ENCODE results near the gene ZBTB22.
A peak's percentile ranks its signal among the peaks of the same experiment; 100 is the strongest.
"Not testable (repeated sequence)": the region's sequence is repeated elsewhere in the genome, so short reads cannot be mapped to it uniquely, and the experiment has no call there.

ZBTB22 gene

GRCh38 chr6:33278810-33279209, 38.7 kb downstream of the ZBTB22 start:
- no peak for DNase-seq

DNA sequence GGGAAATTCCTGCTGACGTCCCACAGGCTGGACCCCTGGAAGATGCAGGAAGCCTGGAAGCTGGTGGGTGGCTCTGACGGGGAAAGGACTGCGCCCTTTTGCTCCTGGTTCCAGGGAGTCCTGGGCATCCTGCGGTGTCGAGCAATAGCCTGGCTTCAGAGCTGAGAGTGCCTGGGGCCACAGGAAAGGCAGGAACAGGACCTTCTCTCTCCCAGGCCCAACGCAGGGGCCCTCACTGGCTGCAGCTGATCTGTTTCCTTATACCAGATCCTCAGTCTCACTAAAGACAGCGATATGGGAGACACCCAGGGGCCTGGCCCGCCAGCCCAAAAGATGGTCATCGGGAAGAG, 39.2 kb downstream of the ZBTB22 start:
- no peak for DNase-seq

- DNase-seq, result peak in 1 of 2 donors; percentile 27
These were observed 39.7 kb downstream of the ZBTB22 start for GRCh38 chr6:33277663-33278391.

GRCh38 chr6:33276864-33277662, 40.5 kb downstream of the ZBTB22 start, which contains the start of gene B3GALT4:
Gene B3GALT4 (plus strand): TSS chr6:33277123. CDS start chr6:33277420, 297 bp downstream.
- DNase-seq, result peak; percentile 75 to 80

- DNase-seq, result no peak
These were observed 41.0 kb downstream of the ZBTB22 start for GRCh38 chr6:33276581-33276863.

- not testable (repeated sequence) for DNase-seq
These were observed 41.6 kb downstream of the ZBTB22 start for GRCh38 chr6:33275795-33276580.

- DNase-seq, result no peak
These were observed 43.3 kb downstream of the ZBTB22 start for GRCh38 chr6:33273924-33274902.

DNA sequence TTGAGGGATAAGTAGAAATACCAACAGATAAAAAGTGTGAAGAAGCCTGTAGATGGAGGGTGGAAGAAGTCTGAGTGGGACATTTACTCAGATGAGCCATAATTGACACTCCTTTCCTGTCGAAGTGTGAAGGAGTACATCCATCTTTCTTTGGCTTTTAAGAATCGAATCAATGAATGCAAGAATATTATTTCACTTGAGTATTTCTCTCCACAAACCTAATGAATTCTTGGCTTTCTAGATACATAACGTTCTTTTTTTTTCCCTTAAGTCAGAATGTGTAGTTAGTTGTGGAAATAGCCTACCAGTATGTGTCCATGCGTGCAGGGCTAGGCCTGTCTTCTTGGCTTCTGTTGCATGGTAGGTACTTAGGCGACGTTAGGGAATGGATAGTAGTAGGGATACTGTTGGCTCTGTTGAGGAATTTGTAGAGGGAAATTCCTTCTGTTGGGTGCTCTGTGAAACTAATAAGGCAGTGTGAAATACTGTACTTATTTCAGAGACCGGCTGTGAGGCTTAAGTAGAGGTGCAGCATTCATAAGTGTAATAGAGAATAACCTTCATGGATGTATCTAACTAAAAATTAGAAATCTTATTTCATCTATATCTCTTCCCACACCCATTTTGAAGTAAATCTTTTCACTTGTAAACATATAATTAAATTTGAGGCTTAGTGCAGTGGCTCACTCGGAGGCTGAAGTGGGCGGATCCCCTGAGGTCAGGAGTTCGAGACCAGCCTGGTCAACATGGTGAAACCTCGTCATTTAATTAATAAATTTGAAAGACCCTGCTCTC, 44.2 kb downstream of the ZBTB22 start:
- DNase-seq, result no peak

DNA sequence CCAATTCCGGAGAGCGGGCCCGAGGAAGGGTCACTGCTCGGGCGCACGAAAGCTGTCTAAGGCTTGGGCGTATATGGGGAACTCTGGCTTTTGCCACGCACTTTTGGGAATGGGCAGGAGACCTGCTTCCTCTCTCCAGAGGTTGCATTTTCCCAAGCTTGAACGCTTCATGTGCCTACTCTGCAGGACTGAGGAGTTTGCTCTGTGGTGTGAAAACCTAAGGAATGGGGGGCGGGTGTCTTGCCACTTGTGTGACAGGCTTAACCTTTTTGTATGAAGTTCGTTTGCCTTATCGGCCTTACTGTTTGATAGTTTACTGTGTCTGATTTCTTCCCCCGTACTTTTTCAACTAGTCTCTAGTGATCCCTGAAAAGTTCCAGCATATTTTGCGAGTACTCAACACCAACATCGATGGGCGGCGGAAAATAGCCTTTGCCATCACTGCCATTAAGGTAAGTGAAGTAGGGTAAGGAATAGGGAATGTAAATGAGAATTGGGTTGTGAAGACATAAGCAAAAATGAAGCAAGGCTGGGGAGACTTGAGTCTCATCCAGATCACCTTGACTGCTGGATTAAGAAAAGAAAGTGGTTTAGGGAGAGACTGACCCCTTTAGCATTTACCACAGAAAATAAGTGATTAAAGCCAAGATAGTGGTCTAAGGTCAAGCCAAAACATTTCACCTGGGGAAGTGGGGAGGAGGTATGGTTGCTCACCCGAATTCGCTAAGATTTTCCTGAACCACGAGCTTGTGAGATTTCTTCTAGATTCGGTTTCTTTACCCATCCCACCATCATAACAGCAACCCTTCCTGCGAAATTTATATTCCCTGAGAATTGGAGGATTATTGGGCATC, 45.0 kb downstream of the ZBTB22 start:
- DNase-seq, result no peak

GRCh38 chr6:33271468-33272274, 45.9 kb downstream of the ZBTB22 start, which contains the start of the genes RPS18 and VPS52:
Gene RPS18 (plus strand): TSS chr6:33272075. CDS start chr6:33272120, 45 bp downstream.
Gene VPS52 (minus strand): TSS chr6:33271876. CDS start chr6:33271675, 201 bp downstream.
- peak; percentile 97 for DNase-seq

GRCh38 chr6:33271117-33271467, 46.5 kb downstream of the ZBTB22 start:
- DNase-seq, result no peak
